NCI-H510A treated with DMSO at 0.1 percent for 48 hours (cell line): Measurements from ENCODE around the gene EFCC1.

Source experiments
- DNase-seq: peaks from one replicate; lab custom pipeline; 2025; lab: John Stamatoyannopoulos, UW

Gene EFCC1

DNA sequence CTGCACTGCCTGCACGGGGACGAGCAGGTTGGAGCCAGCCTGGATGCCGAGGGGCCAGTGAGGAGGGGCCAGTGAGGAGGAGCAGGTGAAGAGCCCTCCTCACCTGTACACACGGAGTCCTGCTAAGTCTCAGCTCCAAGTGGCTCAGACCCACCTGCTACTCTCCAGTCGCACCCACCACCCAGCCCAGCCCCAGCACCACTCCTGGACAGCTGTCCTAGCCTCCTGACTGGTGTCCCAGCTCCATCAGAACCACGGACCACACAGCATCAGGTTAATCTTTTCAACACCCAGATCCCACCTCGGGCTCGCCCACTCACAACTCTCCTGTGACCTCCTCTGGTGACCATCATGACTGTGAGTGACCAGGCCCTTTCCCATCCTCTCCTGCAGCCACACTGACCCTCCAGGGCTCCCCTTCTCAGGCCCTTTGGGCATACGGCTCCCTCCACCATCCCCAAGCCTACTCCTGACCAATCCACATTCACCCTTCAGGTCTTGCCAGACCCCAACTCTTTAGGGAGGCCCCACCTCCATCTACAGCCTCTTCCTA, 13.8 kb downstream of the EFCC1 start:
- no peak for DNase-seq

DNA sequence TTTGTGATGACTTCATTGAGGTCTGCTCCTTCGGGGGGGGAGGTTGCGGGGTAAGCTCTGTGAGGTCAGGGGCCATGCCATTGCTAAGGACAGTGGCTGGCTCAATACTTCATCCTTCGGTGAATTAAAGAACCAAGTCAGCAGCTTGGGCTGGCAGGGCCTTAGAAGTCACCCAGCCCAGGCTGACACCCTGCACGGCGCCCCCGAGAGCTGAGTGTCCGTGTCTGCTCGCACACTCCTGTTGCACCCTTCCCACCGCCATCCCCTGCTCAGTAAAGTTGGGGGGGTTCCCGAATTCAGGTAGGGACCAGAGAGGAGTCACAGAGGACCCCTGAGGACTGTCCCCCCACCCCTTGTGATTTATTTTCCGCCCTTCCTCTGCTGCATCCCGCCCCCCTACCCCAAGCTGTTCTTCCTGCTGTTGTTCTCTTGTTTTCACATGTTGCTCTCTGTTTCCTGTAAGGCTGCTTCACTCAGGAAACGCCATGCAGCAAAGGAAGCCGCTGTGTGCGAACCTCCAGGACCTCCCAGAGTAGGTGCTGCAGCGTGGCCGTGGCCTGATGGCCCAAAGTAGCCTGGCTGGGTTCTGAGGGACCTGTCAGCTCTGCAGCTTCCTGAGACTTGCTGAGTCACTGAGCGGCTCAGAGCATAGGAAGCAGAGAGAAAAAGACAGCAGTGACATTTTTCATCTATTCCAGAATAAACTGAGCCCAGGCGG, 14.4 kb downstream of the EFCC1 start:
- DNase-seq: no peak

DNA sequence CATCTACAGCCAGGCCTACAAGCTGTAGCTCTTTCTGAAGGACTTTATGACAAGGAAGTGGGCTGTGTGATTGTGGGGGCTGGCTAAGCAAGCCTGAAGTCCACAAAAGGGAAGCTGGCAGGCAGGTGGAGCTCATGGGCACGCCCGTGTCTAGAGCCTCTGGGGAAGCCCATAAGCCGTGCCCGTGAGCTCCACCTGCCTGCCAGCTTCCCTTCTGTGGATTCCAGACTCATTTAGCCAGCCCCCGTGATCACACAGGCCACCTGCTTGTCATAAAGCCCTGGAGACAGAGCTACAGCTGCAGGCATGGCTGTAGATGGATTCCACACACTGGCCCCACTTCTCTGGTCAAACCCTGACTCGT, 15.2 kb downstream of the EFCC1 start:
- DNase-seq: peak; percentile 76

DNA sequence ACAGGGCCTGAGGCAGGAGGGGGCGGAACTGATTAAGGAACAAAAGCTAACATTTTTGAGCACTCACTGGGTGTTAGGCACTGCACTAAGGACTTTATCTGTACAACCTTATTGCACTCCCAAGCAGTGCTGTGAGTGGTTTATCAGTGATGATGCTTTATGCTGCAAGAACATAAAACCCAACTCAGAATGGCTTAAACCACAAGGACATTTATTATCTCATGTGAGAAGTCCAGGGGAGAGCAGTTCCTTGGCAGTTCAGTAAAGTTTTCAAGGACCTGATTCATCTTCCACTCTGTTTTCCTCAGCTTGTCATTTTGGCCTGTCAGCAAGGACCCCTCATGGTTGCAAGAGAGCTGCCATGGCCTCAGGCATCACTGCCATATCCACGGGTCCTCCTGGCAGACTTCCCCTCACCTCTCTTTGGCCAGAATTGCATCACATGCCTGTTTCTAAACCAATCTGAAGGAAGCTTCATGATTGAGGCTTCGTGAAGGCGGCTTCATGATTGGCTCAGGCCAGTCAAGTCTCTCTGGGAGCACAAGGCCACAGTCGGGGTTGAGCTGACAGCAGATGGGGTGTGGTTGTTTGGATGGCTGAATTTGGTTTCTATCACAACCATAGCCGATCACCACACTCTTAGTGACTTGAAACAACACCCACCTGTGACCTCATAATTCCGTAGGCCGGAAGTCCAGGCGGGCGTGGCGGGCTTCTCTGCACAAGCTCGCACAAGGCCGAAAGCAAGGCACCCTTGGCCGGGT, 15.8 kb downstream of the EFCC1 start:
- DNase-seq: no peak

DNA sequence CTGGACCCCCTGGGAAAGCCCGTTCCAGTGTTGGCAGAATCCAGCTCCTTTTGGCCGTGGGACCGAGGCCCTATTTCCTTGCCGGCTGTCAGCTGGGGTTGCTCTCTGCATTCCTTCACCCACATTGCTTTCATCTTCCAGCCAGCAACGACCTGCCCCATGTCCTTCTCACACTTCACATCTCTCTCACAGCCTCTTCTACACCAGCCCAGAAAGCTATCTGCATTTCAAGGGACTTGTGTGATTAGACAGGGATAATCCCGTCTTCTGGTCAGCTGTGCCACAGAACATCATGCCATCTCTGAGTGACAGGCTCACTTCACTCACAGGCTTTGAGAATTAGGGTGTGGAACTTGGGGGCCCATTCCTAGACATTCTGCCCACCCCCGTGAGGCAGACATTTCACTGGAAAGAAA, 16.4 kb downstream of the EFCC1 start:
- no peak for DNase-seq

DNA sequence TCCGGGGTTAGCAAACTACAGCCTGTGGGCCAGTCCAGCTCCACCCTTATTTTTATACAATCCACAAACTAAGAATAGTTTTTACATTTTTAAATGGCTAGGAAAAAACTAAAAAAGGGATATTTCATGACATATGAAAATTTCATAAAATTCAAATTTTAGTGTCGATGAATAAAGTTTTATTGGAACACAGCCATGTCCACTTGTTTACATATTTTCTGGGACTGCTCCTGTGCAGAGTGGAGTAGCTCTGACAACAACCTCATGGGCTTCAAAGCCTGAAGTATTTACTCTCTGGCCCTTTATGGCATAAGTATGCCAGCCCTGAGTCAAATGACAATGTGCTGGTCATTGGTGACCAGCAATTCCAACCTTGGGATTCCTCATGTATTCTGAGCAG, 17.2 kb downstream of the EFCC1 start:
- no peak for DNase-seq

DNA sequence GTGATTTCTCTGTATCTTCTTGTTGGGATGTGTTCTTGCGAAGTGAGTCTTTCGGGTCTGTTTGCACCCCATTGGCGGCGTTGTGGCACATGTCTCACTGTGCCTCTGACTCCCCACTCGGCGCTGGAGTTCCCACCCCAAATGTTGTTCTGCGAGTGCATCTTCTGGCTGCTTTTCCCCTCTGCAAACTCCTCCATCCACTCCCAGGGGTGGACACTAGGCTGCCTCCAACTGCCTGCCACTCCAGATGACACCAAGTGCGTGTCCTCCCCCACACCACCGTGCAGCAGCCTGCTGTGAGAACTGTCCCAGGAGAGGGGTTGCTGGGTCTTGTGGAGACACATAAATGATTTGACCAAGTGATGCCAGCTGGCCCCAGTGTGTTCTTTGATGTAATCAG, 17.6 kb downstream of the EFCC1 start:
- DNase-seq: no peak

DNA sequence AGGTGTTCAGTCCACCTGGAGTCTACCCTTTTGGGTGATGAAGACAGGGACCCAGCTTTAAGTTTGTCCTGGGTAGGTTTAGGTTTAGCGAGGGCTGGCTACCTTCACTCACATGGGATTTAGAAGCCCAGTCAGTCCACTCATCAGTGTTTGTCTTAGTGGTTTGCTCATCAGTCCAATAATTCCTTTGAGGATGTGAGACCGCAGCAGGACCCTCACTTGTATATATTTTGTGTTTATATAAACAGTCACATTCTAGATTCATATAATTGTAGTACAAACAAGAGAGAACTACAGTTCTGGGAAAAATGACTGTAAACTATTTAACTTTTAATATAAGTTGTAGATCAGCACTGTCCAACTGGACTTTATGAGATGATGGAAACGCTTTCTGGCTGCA, 18.2 kb downstream of the EFCC1 start:
- no peak for DNase-seq

DNA sequence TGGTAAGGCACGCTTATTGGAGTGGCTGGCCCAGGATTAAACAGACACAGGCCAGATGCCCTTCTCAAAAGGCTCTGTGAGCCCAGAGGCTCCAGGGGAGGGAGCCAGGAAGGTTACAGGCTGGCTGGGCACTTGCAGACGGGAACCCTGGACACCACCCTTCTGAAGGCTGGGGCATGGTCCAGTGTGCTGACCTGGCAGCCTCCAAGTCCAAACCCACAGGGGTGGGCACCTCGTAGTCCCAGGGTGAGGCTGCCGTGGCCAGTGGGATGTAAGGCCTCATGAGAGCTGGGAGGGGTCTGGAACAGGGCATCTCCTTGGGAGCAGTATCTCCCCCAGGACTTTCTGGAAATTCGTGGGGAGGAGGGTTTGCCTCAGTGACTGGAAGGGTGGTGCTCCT, 19.6 kb downstream of the EFCC1 start:
- no peak for DNase-seq

DNA sequence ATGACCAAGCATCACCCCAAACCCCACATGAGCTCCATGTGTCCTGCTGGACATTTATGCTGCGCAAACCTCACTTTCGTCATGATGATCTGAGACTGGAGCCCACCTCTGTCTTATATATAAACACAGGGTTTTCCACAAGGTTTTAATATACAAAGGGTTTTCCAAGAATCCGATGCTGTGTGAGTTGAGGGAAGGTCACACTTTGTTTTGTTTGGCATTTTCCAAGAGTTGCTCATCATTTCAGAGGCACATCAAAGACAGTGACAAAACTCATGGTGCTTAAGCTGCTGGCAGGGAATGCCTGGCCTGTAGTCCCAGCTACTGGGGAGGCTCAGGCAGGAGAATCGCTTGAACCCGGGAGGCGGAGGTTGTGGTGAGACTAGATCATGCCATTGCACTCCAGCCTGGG, 20.0 kb downstream of the EFCC1 start:
- no peak for DNase-seq

DNA sequence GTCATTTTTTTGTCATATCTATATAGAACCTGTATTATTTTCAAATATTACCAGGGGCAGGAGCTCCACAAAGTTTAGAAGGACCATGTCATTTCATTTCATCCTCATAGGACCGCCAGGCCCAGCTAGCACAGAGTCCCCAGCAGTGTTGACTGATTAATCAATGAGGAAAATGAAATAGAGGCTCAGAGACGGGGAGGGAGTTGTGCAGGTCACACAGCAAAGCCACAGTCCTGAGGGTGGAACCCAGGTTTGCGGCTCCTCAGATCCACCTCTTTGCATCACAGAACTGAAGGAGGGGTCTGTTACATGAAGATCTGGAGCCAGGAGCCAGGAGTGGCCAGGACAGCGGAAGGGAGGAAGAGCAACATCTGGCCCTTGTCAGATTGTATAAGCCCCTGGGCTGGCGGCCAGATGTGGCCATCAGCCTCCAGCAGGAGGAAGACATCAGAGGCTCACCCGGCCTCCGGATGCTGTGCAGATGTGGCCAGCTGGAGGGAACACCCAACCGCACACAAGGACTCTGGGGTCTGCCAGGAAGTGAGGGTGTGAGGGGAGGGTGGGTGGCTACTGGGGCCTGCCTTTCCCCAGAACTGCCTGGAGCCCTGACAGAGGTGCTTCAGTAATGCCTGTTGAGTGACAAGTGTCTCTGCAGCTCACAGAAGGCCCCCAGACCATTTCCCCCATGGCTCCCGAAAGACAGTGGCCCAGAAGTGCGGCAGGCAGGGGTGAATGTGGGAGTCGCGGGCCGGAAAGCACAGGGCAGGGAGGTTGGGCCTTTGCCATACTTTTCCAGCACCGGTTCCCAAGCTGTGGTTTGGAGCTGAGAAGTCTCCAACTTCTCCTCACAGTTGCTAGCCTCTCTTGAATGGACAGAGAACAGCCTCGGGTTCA, 21.3 kb downstream of the EFCC1 start:
- DNase-seq: no peak

DNA sequence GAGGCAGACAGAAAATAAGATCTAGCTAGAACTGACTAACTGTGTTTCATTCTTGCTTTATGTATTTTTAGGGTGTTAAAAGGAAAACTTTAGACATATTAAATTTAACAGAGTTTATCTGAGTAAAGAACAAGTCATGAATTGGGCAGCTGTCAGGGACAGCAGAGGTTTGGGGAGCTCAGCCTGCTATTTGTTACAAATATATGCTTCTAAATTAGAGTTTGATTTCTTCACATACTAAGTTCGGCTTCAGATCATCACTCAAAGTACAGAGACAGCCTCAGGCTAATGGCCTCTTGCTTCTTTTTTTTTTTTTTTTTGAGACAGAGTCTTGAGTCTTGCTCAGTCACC, 21.9 kb downstream of the EFCC1 start:
- DNase-seq: no peak

DNA sequence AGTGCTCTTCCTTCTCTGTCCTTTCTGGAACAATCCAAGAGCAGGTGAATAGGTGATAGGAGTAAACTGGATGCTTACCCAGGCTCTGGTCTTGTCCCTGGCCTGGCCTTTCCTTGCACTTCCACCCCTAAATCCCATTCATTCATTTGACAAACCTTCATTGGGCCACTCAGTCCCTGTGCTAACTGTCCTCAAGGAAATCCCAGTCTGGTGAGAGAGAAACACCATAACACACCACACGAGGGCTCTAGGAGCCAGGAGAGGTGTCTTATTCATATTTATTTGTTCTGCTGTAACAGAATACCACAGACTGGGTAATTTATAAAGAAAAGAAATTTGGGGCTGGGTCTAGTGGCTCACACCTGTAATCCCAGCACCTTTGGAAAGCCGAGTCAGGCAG, 22.8 kb downstream of the EFCC1 start:
- peak; percentile 9 for DNase-seq

DNA sequence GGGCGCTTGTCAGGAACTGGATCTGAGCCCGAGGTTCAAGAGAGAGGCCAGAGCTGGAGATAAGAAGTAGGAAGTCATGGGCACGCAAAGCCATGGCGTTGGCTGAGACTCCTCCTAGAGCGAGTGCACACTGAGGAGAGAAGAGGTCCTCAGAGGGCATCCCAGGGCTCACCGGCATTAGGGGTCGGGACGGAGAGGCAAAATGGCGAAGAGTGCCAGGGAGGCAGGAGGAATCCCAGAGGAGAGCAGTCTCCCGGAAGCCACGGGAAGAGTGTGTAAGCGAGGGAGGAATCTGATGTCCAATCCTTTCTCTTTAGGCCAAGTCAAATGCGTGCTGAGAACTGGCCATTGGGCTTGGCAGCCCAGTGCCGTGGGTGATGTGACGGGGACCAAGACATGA, 24.0 kb downstream of the EFCC1 start:
- no peak for DNase-seq

DNA sequence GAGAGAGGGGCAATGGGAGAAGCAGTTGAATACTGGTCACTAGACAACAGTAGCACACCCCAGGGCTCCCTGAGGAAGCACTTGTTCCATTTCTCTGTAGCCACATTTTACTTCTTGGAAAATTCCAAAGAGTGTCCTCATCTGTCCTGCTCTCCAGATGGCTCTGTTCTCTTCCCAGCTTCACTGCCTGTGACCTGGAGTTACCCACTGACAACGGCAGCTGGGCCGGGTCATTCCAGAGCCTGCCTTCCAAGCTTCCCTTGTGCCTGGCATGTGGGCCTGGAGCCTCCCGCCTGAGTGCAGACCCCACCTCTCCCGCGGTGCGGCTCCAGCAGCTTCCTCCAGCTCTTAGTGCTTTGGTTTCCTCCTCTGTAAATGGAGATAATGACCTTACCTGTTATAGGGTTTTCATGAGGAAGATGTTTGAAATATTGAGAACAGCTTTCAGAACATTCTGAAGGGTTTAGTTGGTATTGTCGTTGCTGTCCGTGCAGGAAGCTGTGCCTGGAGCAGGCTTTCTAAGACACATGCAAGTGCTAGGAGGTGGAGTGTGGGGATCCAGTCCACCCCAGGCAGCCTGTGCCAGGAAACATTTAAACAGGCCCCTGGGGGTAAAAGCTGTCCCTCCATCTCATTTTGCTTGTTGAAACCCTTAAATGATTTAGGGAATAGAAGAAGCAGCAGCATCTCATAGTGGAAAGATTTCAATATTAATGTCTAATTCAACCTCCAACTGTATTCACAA, 24.8 kb downstream of the EFCC1 start:
- DNase-seq: no peak

DNA sequence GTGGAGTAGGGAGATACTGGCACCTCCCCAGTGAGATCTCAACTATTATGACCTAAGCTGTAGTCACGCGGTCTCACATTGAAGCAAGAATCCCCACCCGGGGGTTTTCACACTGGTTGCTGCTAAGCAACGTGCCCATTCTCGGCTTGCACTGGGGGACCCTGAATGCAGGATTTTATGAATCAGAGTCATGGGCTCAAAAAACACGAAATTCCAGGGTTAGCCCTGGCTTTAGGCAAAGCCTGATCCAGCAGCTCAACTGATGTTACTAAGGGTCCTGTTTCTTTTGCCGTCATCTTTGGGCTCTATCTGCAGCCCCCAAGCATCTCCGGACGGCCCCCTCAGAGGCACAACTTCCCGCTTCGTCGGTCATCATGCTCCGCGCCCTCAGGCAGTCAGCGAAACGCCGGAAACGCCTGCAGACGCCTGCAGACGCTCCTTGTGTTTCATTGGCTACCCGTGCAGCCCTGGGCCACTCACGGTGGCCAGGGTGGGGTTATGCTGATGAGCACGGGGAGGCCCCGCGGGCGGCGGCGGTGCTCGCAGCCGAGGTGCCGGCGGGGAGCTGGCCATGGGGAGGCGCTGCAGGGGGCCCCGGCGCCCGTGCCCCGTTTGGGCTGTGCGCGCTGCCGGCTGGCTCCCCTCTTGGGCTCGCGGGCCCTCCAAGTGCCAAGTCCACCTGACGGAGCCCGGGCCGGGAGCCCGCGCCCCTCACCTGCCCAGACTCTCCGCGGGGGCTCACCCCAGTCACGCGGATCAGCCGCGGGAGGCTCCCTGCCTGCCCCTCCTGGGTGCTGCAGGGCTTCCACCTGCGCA, 25.8 kb downstream of the EFCC1 start:
- no peak for DNase-seq

DNA sequence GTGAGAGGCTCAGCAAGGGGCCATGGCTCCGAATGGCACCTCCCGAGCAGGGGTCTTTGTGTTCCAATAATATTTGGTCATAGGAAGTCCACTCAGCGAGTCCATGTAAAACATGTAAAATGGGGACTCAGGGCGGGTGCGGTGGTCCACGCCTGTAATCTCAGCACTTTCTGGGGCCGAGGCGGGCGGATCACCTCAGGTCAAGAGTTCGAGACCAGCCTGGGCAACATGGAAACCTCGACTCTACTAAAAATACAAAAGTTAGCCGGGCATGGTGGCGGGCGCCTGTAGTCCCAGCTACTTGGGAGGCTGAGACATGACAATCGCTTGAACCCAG, 26.4 kb downstream of the EFCC1 start:
- no peak for DNase-seq

DNA sequence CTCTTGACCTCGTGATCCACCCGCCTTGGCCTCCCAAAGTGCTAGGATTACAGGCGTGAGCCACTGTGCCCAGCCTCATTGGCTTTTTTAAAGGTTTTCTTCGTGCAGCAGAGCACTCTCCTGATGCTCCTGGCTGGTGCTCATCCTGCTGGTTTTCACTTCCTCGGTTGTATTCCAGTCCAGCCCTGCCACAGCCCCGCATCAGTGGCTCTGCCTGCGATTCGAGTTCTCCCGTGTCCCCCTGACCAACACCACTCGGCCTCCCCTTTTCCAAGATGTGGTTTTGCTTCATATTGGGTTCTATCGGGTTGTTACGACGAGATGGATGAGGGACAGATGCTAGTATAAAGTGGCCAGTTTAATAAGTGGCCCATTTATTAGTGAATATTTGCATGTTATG, 27.8 kb downstream of the EFCC1 start:
- DNase-seq: no peak

DNA sequence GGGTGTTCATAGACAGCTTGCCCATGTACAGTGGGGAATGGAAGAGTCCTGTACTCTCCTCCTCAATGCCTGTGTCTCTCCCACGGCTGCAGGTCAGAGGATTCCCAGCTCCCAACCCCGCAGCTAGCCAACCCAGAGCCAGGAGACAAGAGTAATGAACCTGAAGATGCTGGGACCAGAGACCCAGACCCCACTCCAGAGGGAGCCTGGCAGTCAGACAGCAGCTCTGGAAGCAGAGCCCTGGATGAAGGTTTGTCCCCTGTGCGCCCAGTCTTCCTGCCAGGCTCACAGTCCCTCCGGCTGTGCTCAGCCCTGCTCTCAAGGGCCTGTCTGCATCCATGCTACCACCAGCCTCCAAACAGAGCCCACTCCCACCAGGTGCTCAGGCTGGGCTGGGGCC, 29.5 kb downstream of the EFCC1 start:
- no peak for DNase-seq

DNA sequence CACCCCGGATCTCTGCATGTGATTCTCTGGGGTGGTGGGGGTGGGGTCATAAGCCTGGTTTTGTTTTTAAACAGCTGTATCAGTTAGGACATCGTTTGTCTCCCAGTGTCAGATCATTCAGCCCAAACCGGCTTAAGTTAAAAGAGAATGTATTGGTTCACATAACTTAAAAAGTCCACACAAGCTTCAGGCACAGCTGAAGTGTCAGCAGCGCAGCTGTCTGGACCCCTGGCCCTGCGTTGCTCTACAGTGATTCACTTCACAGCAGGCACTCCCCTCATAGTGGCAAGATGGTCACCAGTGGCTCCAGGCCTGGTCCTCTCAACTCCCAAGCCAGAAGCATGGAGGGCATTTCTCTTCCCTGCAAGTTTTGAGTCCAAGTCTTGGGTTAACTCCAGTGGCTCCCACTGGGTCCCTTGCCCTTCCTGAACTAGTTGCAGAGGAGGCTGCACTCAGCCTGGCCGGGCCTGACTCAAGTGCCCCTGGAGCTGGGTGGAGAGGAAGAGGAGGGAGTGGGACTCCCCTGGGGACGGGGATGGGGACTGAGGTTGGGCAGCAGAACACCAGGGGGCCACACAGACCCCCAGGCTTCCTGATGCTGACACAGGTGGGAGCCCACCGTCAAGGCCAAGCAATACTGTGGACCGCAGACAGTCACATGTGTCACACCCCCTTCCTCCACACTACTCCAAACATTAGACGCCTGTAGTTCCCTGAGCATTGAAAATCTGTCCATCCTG, 30.5 kb downstream of the EFCC1 start:
- no peak for DNase-seq
